SK-N-SH (cell line): ENCODE measurements around the gene OLFM1. TPM values are rescaled to one million over a fixed set of nuclear protein-coding genes. Genes with fewer than 3 reads are reported as not detected.

Experiments used
- CTCF ChIA-PET: fragments of 300-600, 350-600 bp; formaldehyde crosslinking; extraction: SDS; loops from one replicate; lab custom pipeline; 2021; lab: Yijun Ruan, JAX
- POLR2A ChIA-PET: fragments of 350-600 bp; sonication (Branson Sonifier 250); formaldehyde crosslinking; extraction: SDS; loops from one replicate; lab custom pipeline; 2020; ENCODE audit warnings: antibody characterized with exemption, inconsistent platforms; lab: Yijun Ruan, JAX
- DNase-seq: peaks from one replicate; pipeline ENCODE4 v3.0.0; 2012
- H2AFZ ChIP-seq: fragments of 200-600 bp; sonication (generic); 2 replicates; pipeline ENCODE4 v1.8.1; 2016; ENCODE audit warnings: antibody characterized with exemption, mild to moderate bottlenecking, low read depth
- H3F3A ChIP-seq: fragments of 200-600 bp; sonication (generic); replicated peaks from 2 replicates; pipeline ENCODE3; 2016; ENCODE audit warnings: antibody characterized with exemption, mild to moderate bottlenecking; ENCODE audit not compliant: insufficient read depth
- H3K27ac ChIP-seq, 2 experiments: fragments of 200-500 bp in 1 of 2; fragments of 200-600 bp in 1 of 2; sonication (Bioruptor generic) in 1 of 2; sonication (generic), shearing (Covaris generic) in 1 of 2; 2 replicates each; pipeline versions ENCODE4 v1.5.1 to v1.6.1; 2014 to 2016; ENCODE audit warnings: low read depth in 2 of 2, inconsistent platforms in 1 of 2, low read length in 1 of 2, mild to moderate bottlenecking in 1 of 2, mixed read lengths in 1 of 2
- H3K27me3 ChIP-seq: fragments of 200-600 bp; sonication (generic), shearing (Covaris generic); 2 replicates; pipeline ENCODE4 v1.6.1; 2016; ENCODE audit warnings: mixed run types; ENCODE audit not compliant: insufficient read depth
- H3K36me3 ChIP-seq, 2 experiments: fragments of 200-500 bp in 1 of 2; fragments of 200-600 bp in 1 of 2; sonication (Bioruptor generic) in 1 of 2; sonication (generic) in 1 of 2; replicated peaks in 1 of 2; 2 replicates each; pipeline versions ENCODE3 to v1.5.1; 2014 to 2016; ENCODE audit warnings: low read length in 1 of 2, mild to moderate bottlenecking in 1 of 2; ENCODE audit not compliant: insufficient read depth in 2 of 2, control insufficient read depth in 1 of 2
- H3K4me1 ChIP-seq, 2 experiments: fragments of 200-500 bp in 1 of 2; fragments of 200-600 bp in 1 of 2; sonication (Bioruptor generic) in 1 of 2; sonication (generic), shearing (Covaris generic) in 1 of 2; 2 replicates each; pipeline versions ENCODE4 v1.5.1 to v1.6.1; 2014 to 2016; ENCODE audit warnings: low read depth in 1 of 2, low read length in 1 of 2, mixed run types in 1 of 2; ENCODE audit not compliant: insufficient read depth in 2 of 2, control insufficient read depth in 1 of 2
- H3K4me2 ChIP-seq: fragments of 200-600 bp; sonication (generic), shearing (Covaris generic); 2 replicates; pipeline ENCODE4 v1.6.1; 2017; ENCODE audit warnings: mixed run types
- H3K4me3 ChIP-seq, 2 experiments: fragments of 200-500 bp in 1 of 2; fragments of 200-600 bp in 1 of 2; sonication (Bioruptor generic) in 1 of 2; sonication (generic), shearing (Covaris generic) in 1 of 2; 2 replicates each; pipeline versions ENCODE4 v1.5.1 to v1.8.1; 2014 to 2016; ENCODE audit warnings: low read depth in 2 of 2, inconsistent platforms in 1 of 2, low read length in 1 of 2, mild to moderate bottlenecking in 1 of 2, mixed read lengths in 1 of 2, moderate library complexity in 1 of 2
- H3K79me2 ChIP-seq: fragments of 200-600 bp; sonication (generic); 2 replicates; pipeline ENCODE4 v1.8.1; 2017; ENCODE audit warnings: mild to moderate bottlenecking; ENCODE audit not compliant: insufficient read depth
- H3K9ac ChIP-seq: fragments of 200-600 bp; sonication (generic); 2 replicates; pipeline ENCODE4 v1.6.1; 2017; ENCODE audit warnings: mixed run types
- H3K9me2 ChIP-seq: fragments of 200-600 bp; sonication (generic); 2 replicates; pipeline ENCODE4 v1.6.1; 2017; ENCODE audit warnings: mixed run types
- H3K9me3 ChIP-seq: fragments of 200-600 bp; sonication (generic); 2 replicates; pipeline ENCODE4 v1.6.1; 2017; ENCODE audit warnings: mixed run types, mild to moderate bottlenecking, moderate library complexity
- H4K20me1 ChIP-seq: fragments of 200-600 bp; sonication (generic); 2 replicates; pipeline ENCODE4 v1.6.1; 2017; ENCODE audit warnings: mild to moderate bottlenecking, mixed run types; ENCODE audit not compliant: insufficient read depth
- CHD2 ChIP-seq: fragments of 150-350 bp; IDR thresholded peaks from 2 replicates; pipeline ENCODE4 v1.6.1; 2018; ENCODE audit warnings: low read length; ENCODE audit not compliant: partially characterized antibody
- CTCF ChIP-seq: fragments of 200-600 bp; sonication (generic); IDR thresholded peaks from 2 replicates; pipeline ENCODE4 v1.6.1; 2017; ENCODE audit warnings: antibody characterized with exemption, mild to moderate bottlenecking, moderate library complexity
- FOXJ3 ChIP-seq: sonication (generic); formaldehyde crosslinking; IDR thresholded peaks from 2 replicates; pipeline ENCODE4 v1.5.1; 2020; ENCODE audit warnings: mild to moderate bottlenecking, missing genetic modification reagents
- GABPA ChIP-seq: IDR thresholded peaks from 2 replicates; pipeline ENCODE4 v1.4.0; 2012; ENCODE audit warnings: low read depth, mild to moderate bottlenecking
- IRF3 ChIP-seq: fragments of 150-350 bp; IDR thresholded peaks from 2 replicates; pipeline ENCODE4 v1.6.1; 2016; ENCODE audit warnings: mild to moderate bottlenecking, low read depth, low read length
- NFIC ChIP-seq: IDR thresholded peaks from 2 replicates; pipeline ENCODE4 v1.4.0; 2012; ENCODE audit warnings: borderline replicate concordance
- NRF1 ChIP-seq: IDR thresholded peaks from 2 replicates; pipeline ENCODE4 v1.6.1; 2012; ENCODE audit warnings: low read depth, mild to moderate bottlenecking, low read length
- RCOR1 ChIP-seq: fragments of 150-350 bp; IDR thresholded peaks from 2 replicates; pipeline ENCODE4 v1.6.1; 2017; ENCODE audit warnings: antibody characterized with exemption, low read length
- REST ChIP-seq: IDR thresholded peaks from 2 replicates; pipeline ENCODE4 v1.6.1; 2012; ENCODE audit warnings: mild to moderate bottlenecking, low read depth, low read length, moderate library complexity
- RFX5 ChIP-seq: IDR thresholded peaks from 2 replicates; pipeline ENCODE4 v1.6.1; 2012; ENCODE audit warnings: mild to moderate bottlenecking, improper control_type of control experiment, low read length
- SMC3 ChIP-seq: IDR thresholded peaks from 2 replicates; pipeline ENCODE4 v1.6.1; 2012; ENCODE audit warnings: low read depth, low read length, improper control_type of control experiment
- ZBTB33 ChIP-seq: IDR thresholded peaks from 2 replicates; pipeline ENCODE4 v1.4.0; 2012; ENCODE audit warnings: low read depth, borderline replicate concordance
- WGBS: methylation state at CpG from one replicate; pipeline ENCODE4 v1.1.6; 2017; ENCODE audit warnings: low lambda C conversion rate; 5-methylcytosine and 5-hydroxymethylcytosine counted together
- polyA plus RNA-seq, 3 experiments: library from polyadenylated mRNA; depleted of rRNA; stranded (reverse); fragments of >200 nt; gene quantifications; 2 replicates each; pipeline ENCODE4 v1.2.3, GENCODE V29; 2012

The OLFM1 gene
- polyA plus RNA-seq, 1 of the 3 experiments (the other 2 are of a cell fraction): 15.9 TPM

- Histone ChIP-seq H3K79me2 (no peaks in the 10 kb centered on the region), H3K9me3 (no peaks in the 10 kb centered on the region), H2AFZ (no peak overlapping the region), H3F3A (no peaks in the 10 kb centered on the region), H3K27ac (no peak overlapping the region), H3K4me3 (no peak overlapping the region), H4K20me1 (no peaks in the 10 kb centered on the region), H3K27me3 (no peaks in the 10 kb centered on the region), H3K4me1 (peaks cover 0 to 6% of the 10 kb centered on the region in 2 experiments; a peak in 1 of 4 replicates), H3K36me3 (no peaks in the 10 kb centered on the region), H3K4me2 (no peak overlapping the region), H3K9me2 (no peaks in the 10 kb centered on the region), H3K9ac (no peak overlapping the region)
- ChIA-PET POLR2A (no interaction called here), CTCF (interaction anchor here (0.9 to 5.7 kb wide), 9 partner anchors 9 to 628 kb away, joined by 3 to 39 read pairs (median 3); partner anchors contain the start of gene OLFM1)
- WGBS: 45% methylated on average over 9 of the region's 12 CpGs
- TF ChIP-seq NRF1 (no peak), IRF3 (no peak), GABPA (no peak), REST (peak; percentile 93), RFX5 (no peak)
- DNase-seq: no peak
These were observed 9.8 kb upstream of the OLFM1 start for GRCh38 chr9:135077497-135078200.

- H3K4me3 ChIP-seq: no peak overlapping the region
- WGBS: 58% methylated on average over 10 of the region's 11 CpGs
- POLR2A ChIA-PET: no interaction called here
- no peak overlapping the region for H3K9ac ChIP-seq
- no peaks in the 10 kb centered on the region for H3K9me2 ChIP-seq
- no peaks in the 10 kb centered on the region for H3K36me3 ChIP-seq
- H3K27me3 ChIP-seq: no peaks in the 10 kb centered on the region
- CTCF ChIA-PET: interaction anchor here (0.6 to 5.7 kb wide), 6 partner anchors 8 to 637 kb away, joined by 3 to 39 read pairs (median 3); partner anchors contain the start of gene OLFM1
- H3K27ac ChIP-seq: no peak overlapping the region
- H3K4me1 ChIP-seq: peaks cover 0 to 6% of the 10 kb centered on the region in 2 experiments; a peak in 1 of 4 replicates
- no peaks in the 10 kb centered on the region for H4K20me1 ChIP-seq
- no peak overlapping the region for H3K4me2 ChIP-seq
- no peak for DNase-seq
- H3K79me2 ChIP-seq: no peaks in the 10 kb centered on the region
- no peak overlapping the region for H2AFZ ChIP-seq
- no peaks in the 10 kb centered on the region for H3K9me3 ChIP-seq
- no peaks in the 10 kb centered on the region for H3F3A ChIP-seq
- no peak for TF ChIP-seq ZBTB33
- TF ChIP-seq NFIC: no peak
- TF ChIP-seq REST: no peak
- TF ChIP-seq RCOR1: no peak
- TF ChIP-seq CHD2: no peak
- TF ChIP-seq SMC3: no peak
- no peak for TF ChIP-seq CTCF
- no peak for TF ChIP-seq FOXJ3 (CRISPR knock-in tag)
These were observed 9.1 kb upstream of the OLFM1 start for GRCh38 chr9:135078361-135078821.
